Measurements from ENCODE around the gene TBC1D9.

Gene TBC1D9

DNA sequence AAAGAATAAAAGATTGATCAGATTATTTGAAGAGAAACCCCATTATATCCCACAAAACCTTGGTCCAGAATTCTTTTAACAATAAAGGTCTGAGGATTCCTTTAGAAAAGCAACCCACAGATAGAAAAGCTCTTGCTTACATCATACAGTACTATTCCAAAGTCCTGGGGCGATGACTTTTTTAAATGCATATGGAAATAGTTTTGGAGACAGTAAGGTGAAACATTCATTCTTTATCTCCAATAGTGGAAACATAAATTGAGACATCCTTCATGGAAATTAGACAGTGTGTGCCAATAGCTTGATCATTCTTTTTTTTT, 101.7 kb downstream of the TBC1D9 start:
- no peak overlapping the region for H3K27ac ChIP-seq
- CTCF ChIA-PET: interaction anchor here (0.6 kb wide), 1 partner anchor 625 kb away, joined by 3 read pairs; no protein-coding TSS in a partner anchor
- no peak for TF ChIP-seq CTCF (conservative IDR thresholded peaks at IDR 0.05; ENCODE audit: low read depth)
- no peak for DNase-seq (ENCODE audit: low spot score)
- POLR2A ChIA-PET (ENCODE audit: low non-redundant PET): no interaction called here

DNA sequence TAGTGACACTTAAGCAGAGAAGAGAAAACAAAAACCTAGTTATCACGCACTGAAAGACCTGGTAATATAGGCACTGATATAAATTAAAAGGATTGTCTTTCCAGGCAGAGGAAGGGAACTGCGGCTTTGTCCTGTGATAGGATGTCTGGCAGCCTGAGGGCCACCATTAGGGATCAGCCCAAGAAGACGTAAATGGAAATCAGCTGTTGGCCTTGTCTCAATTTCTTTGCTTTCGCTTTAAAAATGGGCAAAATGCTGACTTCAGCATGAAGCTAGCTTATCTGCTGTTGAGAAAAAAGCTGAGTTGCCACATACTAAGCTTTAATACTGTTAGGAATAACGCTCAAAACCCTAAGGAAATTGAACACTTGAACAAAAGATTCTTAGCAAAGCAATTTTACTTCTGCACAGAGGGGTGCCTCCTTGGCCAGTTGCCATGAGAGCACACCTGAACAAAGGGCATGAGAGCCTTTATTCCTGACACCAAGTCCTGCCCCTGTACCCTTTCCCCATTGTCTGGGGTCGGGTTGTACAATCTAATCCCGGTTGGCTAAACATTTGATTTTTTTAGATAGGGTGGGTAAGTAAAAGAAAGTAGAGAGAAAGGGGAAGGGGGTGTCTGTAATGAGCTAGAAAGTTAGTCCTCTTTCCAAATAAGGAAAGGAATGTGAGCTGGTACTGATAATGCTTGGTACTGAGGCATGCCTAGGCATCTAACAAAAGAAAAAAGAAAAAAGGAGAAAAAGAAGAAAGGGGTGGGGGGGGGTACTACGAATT, 102.3 kb downstream of the TBC1D9 start:
- no peak overlapping the region for H3K27ac ChIP-seq
- ChIA-PET POLR2A (ENCODE audit: low non-redundant PET) (no interaction called here), CTCF (interaction anchor here (0.5 to 0.6 kb wide), 3 partner anchors 10 to 1165 kb away, joined by 3 to 5 read pairs (median 3); no protein-coding TSS in a partner anchor)
- TF ChIP-seq CTCF (conservative IDR thresholded peaks at IDR 0.05; ENCODE audit: low read depth): no peak
- DNase-seq (ENCODE audit: low spot score): no peak

DNA sequence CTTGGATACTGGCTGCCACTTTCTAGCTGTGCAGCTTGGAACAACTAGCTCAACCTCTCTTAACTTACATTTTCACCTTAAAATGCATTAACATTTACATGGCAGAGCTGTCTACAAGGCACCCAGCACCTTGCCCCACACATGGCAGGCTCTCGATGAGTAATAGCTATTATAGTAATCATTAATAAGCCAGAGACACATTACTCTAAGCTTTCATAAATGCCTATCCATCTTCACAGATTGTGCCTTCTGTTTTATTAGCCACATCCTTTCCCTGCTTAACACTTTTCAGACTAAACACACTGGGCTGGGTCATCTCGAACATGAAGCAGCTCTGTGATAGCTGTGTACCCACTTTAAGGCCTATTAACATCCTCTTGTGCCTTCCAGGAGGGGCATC, 103.6 kb downstream of the TBC1D9 start:
- no peak for TF ChIP-seq CTCF (conservative IDR thresholded peaks at IDR 0.05; ENCODE audit: low read depth)
- ChIA-PET CTCF (interaction anchor here (0.6 kb wide), 1 partner anchor 286 kb away, joined by 4 read pairs; no protein-coding TSS in a partner anchor), POLR2A (ENCODE audit: low non-redundant PET) (no interaction called here)
- DNase-seq (ENCODE audit: low spot score): no peak
- H3K27ac ChIP-seq: no peak overlapping the region

DNA sequence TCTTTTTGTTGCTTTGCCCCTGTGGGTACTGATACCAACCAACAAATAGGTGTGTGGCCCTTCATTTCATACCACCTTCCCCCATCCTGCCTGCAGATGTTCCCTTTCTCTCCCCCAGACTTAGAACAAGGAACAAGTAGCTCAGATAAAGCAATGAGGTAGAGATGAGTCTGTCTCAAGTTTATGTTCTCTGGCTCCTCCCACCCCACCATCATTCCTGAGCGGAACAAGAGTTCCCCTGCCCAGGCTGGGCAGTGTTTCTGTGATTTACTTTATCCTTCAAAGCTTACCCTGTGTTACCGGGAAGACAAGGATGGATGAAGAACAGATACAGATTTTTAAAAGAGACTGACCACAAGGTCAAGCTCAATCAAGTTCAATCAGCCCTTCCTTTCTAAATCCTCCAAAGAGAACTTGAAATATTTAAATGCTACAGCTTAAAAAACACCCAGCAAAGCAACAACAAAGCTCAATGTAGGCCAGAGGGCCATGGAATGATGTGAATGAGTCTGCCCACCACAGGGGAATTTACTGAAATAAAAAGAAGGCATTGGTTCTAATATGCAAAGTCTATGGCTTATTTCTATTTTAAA, 107.4 kb downstream of the TBC1D9 start:
- ChIA-PET CTCF (interaction anchor here (0.6 kb wide), 2 partner anchors 11 to 40 kb away, joined by 3 read pairs; no protein-coding TSS in a partner anchor), POLR2A (ENCODE audit: low non-redundant PET) (no interaction called here)
- no peak for TF ChIP-seq CTCF (conservative IDR thresholded peaks at IDR 0.05; ENCODE audit: low read depth)
- DNase-seq (ENCODE audit: low spot score): no peak
- H3K27ac ChIP-seq: no peak overlapping the region

DNA sequence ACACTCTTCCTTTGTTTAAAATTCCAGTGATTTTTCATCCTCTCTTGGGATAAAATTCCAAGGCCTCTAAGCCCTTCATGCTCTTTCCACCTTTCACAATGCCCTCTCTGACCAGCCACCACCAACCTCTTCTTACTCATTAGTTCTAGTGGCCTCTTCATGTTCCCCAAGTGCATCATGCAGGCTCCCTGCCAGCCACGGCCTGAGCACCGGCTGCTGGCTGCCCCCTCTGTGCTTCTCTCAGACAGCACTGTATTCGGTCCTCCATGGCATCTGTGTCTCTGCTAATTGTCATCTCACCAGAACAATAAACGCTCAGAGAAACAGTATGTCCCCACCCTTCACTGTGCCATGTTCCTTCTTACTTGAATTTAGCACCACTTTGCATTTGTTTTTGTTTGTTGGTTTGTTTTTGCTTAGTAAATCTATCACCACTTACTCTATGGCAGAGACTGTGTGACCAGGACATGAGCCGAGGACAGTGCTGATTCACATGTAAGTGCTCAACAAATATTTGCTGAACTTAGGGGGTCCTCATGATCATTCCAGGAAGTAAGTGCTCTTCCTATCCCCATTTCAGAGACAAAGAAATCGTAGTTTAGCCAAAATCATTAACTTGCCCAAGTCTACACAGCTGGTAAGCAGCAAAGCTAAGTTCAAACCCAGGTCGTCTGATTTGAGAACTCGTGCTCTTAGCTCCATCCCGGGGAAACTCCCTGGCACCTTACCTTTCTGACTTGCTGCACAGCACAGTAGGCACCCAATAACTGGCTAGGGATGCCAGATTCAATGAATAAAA, 110.4 kb downstream of the TBC1D9 start:
- ChIA-PET POLR2A (ENCODE audit: low non-redundant PET) (no interaction called here), CTCF (no interaction called here)
- TF ChIP-seq CTCF (conservative IDR thresholded peaks at IDR 0.05; ENCODE audit: low read depth): no peak
- DNase-seq (ENCODE audit: low spot score): no peak
- H3K27ac ChIP-seq: no peak overlapping the region

- no peak for TF ChIP-seq CTCF (conservative IDR thresholded peaks at IDR 0.05; ENCODE audit: low read depth)
- no peak for DNase-seq (ENCODE audit: low spot score)
- POLR2A ChIA-PET (ENCODE audit: low non-redundant PET): no interaction called here
- no peak overlapping the region for H3K27ac ChIP-seq
- CTCF ChIA-PET: no interaction called here
Measured at GRCh38 chr4:140645196-140645595, 111.0 kb downstream of the TBC1D9 start.
